SJSA1 (cell line): ENCODE data around the gene CFAP100. TPM values are rescaled to one million over a fixed set of nuclear protein-coding genes. Genes with fewer than 3 reads are reported as not detected.

Experiments used
- DNase-seq, 2 experiments: peaks; one replicate each; pipeline ENCODE4 v3.0.0-alpha.2; 2015 to 2020; ENCODE audit warnings: low spot score in 2 of 2, low read depth in 1 of 2
- H3K27ac ChIP-seq: fragments of 250-450 bp; sonication (Bioruptor Pico); 2 replicates; pipeline ENCODE4 v1.5.1; 2020; ENCODE audit warnings: mild to moderate bottlenecking, moderate library complexity
- H3K27me3 ChIP-seq: fragments of 250-450 bp; sonication (Bioruptor Pico); replicated peaks from 2 replicates; pipeline ENCODE4 v1.5.1; 2020; ENCODE audit warnings: mild to moderate bottlenecking, moderate library complexity
- H3K36me3 ChIP-seq: fragments of 250-450 bp; sonication (Bioruptor Pico); 2 replicates; pipeline ENCODE4 v1.5.1; 2020; ENCODE audit warnings: mild to moderate bottlenecking
- H3K4me1 ChIP-seq: fragments of 250-450 bp; sonication (Bioruptor Pico); replicated peaks from 2 replicates; pipeline ENCODE4 v1.6.1; 2021; ENCODE audit warnings: mild to moderate bottlenecking
- H3K4me3 ChIP-seq: fragments of 250-450 bp; sonication (Bioruptor Pico); 2 replicates; pipeline ENCODE4 v1.5.1; 2020; ENCODE audit warnings: mild to moderate bottlenecking
- H3K9me3 ChIP-seq: fragments of 250-450 bp; sonication (Bioruptor Pico); replicated peaks from 2 replicates; pipeline ENCODE4 v1.5.1; 2020; ENCODE audit warnings: mild to moderate bottlenecking
- total RNA-seq: library from RNA; depleted of rRNA; stranded (reverse); fragments of >200 nt; shearing (Covaris generic); gene quantifications from 2 replicates; pipeline ENCODE4 v1.2.3, GENCODE V29; 2014; rRNA removed

CFAP100 gene
- total RNA-seq = not detected in 2 replicates

DNA sequence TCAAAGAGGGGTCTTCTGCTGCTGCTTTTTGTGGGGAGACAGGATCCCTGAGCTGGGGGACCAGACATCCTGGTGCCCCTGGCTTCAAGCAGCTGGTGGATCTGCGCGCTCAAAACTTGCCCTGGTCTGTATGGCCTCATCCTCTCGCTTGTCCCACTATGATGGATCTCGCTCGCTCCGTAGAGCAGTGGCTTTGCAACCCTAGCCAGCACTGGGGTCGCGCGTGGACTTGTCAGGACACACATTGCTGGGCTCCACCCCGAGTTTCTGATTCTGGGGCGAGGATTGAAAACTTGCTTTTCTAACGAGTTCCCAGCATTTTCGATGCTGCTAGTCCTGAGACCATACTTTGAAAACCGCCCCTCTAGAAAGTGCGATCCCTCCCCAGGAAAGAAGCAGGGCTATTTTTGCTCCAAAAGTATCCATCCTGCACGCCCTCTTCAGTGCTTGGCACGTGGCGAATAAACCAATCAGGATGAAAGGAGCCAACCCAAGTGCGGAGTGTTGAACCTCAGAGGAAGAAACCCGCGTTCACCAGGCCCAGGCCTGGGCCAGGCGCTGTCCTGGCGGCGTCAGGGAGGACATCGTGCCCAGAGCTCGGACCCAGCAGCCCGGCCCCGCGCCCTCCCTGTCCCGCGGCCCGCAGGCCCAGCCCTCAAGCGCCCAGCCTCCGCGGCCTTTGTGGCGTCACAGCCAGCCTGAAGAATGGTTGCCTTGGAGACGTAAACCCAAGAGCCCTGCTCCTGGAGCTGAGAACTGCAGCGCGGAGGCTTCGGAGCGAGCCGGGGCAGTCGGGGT is at the start of gene CFAP100:
CFAP100 (plus strand) TSS at position 731 of the 798 bp plus-strand sequence. CDS start 1,092 bp downstream, outside the sequence.
- H3K27me3 ChIP-seq = peaks cover 18% of the 10 kb centered on the region; the same call in 1 of the 2 replicates
- H3K4me3 ChIP-seq = no peak within 1 kb of the TSS
- no peaks in the 10 kb centered on the region for H3K9me3 ChIP-seq
- H3K36me3 ChIP-seq = no peaks in the 10 kb centered on the region
- DNase-seq = no peak
- H3K27ac ChIP-seq = no peak within 1 kb of the TSS
- H3K4me1 ChIP-seq = peaks cover 3% of the 10 kb centered on the region

DNA sequence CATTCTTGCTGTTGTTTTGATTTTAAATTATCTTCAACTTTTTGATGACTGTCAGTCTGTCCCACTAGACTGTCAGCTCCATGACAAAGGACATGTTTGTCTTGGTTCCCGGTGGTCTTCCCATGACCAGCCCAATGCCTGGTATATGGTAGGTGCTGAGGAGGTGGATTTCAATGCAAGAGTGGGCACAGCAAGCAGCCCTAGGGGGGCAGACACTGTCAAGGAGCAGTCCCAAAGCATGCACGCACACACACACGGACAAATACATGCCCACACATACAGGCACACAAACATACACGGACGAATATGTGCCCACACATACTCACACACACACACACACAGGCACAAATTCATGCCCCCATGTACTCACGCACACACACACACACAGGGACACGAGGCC is 49.5 kb upstream of the CFAP100 start:
- Histone ChIP-seq H3K4me3 (no peak overlapping the region), H3K27me3 (no peaks in the 10 kb centered on the region), H3K36me3 (no peaks in the 10 kb centered on the region), H3K27ac (no peak overlapping the region), H3K4me1 (no peaks in the 10 kb centered on the region), H3K9me3 (no peaks in the 10 kb centered on the region)
- no peak for DNase-seq

DNA sequence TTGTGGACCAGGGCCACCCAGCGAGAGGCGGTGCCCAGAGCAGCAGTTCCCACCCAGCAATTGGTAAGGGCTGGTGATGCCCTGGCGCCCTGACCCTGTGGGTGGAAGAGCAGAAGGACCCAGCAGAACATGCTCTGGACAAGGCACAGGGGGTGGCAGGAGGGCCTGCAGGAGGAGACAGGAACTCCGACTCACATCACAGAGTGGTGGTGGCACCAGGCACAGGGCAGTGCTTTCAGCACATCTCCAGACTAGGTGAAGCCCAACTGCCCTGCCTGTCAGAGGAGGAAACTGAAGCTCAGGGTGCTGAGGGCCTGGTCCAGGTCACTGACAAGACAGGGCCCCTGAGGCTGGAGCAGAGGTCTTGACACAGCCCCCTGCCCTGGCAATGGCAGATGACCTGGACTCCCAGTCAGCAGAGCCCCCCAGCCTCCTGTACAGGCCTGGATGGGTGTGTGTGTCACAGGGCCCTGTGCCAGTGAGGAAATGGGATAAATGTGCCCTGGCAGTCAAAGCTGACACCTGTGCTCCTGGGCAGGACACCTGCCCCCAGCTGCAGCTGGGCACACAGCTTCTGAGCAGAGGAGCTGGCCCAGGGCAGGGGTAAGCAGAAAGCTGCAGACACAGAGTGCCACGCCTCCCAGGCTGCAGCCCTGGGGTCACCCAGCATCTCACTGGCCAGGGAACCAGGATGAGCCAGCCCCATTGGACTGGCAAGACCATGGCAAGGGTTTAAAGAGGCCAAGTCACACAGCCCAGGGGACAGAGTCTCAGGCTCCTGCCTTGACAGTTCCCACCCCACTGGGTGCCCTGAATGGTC is 48.9 kb upstream of the CFAP100 start:
- Histone ChIP-seq H3K36me3 (no peaks in the 10 kb centered on the region), H3K27ac (no peak overlapping the region), H3K4me3 (no peak overlapping the region)

DNA sequence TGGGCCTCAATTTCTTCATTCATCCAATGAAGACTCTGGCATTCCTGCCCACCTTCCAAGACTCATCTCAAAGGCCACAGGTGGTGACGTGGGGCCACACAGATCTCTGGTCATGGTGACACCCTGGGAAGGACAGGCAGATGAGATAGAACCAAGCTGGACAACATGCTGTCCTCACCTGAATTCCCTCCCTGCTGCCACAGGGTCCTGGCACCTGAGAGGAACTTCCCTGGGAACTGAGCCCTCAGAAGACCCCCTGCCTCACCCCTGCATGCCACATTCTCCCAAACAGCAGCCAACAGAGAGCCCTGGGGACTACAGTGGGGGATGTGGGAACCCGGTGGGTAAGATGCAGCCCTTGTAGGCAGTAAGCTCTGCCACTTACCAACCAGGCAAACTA is 48.2 kb upstream of the CFAP100 start:
- no peaks in the 10 kb centered on the region for H3K9me3 ChIP-seq
- H3K4me3 ChIP-seq = no peak overlapping the region
- H3K27me3 ChIP-seq = no peaks in the 10 kb centered on the region
- no peaks in the 10 kb centered on the region for H3K36me3 ChIP-seq
- no peaks in the 10 kb centered on the region for H3K4me1 ChIP-seq
- DNase-seq = no peak
- H3K27ac ChIP-seq = no peak overlapping the region

More for the DNA sequence above, 48.9 kb upstream of the CFAP100 start:
- Histone ChIP-seq H3K9me3 (no peaks in the 10 kb centered on the region), H3K27me3 (no peaks in the 10 kb centered on the region), H3K4me1 (no peaks in the 10 kb centered on the region)
- DNase-seq = peak in 1 of 2 experiments; percentile 31

DNA sequence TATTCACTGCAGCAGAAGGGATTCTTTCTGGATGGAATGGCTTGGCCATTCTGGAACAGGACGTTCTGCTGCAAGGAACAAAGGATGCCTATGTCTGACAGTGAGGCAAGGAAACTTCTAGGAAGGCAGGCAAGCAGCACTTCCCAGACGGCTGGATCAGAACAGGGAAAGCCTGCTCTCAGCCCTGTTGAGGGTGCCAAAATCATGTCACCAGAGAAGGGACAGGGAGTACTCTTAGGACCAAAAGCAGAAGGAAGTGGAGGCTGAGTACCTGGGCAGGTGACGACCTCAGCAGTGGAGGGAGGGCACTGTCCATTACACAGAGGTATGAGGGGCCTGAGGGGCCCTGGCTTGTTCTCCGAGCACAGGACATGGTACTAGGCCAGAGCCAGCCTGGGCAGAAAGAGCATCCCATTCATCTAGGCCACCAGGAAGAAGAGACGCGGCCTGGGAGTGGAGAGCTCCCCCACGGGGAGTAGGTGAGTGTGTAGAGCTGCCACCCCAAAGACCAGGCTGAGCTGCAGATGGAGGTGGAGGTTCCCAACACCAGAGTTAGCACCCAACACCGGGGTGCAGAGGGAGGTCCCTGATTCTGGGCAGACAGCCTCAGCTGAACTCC is 47.1 kb upstream of the CFAP100 start:
- Histone ChIP-seq H3K4me3 (no peak overlapping the region), H3K27ac (no peak overlapping the region), H3K9me3 (no peaks in the 10 kb centered on the region), H3K27me3 (no peaks in the 10 kb centered on the region), H3K36me3 (no peaks in the 10 kb centered on the region), H3K4me1 (no peaks in the 10 kb centered on the region)
- no peak for DNase-seq

DNA sequence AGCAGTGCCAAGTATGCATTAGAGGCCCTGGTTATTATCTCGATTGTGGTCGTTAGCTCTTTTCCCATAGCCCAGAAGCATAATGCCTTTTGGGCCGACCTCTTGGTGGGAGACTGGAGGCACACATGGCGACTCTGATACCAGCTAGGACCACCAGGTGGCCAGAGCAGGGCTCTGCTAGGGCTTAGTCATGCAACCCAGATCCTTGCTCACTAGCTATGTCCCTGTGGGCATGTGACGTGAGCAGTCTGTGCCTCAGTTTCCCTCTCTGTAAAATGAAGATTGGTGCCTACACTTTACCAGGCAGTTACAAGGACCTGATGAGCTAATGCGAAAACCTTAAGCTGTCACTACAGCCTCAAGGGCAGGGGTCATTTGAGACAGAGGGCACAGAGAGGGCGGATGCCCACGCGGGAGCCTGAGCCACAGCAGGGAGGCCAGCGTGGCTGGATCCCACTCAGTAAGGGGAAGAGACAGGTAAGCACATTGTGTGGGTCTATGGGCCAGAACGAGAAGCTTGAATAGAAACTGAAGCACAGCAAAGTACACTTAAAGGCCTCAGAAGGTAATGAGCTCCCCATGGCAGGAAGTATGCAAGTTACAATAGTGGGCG is 46.3 kb upstream of the CFAP100 start:
- Histone ChIP-seq H3K27ac (no peak overlapping the region), H3K4me3 (no peak overlapping the region), H3K36me3 (no peaks in the 10 kb centered on the region), H3K9me3 (no peaks in the 10 kb centered on the region), H3K4me1 (no peaks in the 10 kb centered on the region), H3K27me3 (no peaks in the 10 kb centered on the region)
- DNase-seq = peak in 1 of 2 experiments; percentile 39

DNA sequence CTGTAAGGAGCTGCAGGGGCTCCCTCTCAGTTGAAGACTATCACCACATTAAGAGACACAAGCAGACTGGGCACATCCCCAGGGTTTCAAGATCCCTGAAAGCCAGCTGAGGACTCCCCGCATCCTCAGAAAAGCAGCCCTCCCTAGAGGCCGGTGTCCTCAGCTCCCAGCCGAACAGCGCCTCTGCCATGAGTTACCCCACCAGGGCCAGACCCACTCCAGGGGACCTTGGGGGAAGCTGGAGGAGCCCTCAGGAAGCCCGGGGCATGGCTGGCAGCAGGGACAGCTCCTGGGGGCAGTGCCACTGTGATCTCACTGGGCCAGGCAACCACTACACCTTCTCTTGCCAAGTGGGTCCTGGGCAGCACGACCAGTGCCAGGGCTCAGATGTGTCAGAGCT is 45.6 kb upstream of the CFAP100 start:
- DNase-seq = no peak
- Histone ChIP-seq H3K27me3 (no peaks in the 10 kb centered on the region), H3K4me1 (no peaks in the 10 kb centered on the region), H3K36me3 (no peaks in the 10 kb centered on the region), H3K9me3 (no peaks in the 10 kb centered on the region), H3K27ac (no peak overlapping the region), H3K4me3 (no peak overlapping the region)

DNA sequence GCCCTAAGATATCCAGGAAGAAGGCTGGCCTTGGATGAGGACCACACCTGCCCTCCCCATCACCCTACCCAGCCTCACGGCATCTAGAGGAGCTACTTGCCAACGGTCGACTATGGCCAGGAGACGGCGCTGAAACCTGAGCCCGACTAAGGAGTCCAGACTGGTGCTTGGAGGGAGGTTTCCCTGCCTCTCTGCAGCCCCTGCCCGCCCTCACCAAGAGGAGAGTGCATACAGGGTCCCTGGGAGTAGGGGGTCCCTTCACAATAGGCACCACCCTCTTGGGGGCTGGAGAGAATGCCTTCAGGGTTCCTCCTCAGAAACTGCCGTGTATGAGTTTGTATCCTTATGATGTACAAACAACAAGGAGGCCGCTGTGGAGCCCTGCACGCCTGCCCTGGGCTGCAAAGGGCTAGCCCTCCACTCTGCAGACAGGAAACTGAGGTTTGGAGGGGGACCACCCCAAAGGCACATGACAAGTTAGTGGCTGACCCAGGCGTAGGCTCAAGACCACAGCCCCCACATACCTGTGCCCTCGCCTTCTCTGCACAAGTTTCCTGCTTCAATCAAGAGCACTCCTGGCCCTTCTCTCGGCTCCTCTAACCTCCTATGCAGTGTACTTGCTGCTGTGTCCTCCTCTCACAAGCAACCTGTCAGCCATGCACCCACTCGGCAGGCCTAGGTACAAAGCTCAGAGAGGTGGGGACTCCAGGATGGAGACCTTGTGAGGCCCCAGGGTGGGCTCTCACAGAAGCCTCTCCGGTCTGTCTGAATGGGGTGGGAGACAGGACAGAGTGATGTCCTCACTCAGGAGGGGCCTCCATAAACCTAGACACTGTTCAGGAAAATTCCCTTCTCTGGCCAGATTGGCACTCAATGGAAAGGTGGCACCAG is 44.9 kb upstream of the CFAP100 start:
- Histone ChIP-seq H3K4me3 (no peak overlapping the region), H3K4me1 (no peaks in the 10 kb centered on the region), H3K36me3 (no peaks in the 10 kb centered on the region), H3K27ac (no peak overlapping the region), H3K27me3 (no peaks in the 10 kb centered on the region), H3K9me3 (no peaks in the 10 kb centered on the region)
- DNase-seq = no peak

DNA sequence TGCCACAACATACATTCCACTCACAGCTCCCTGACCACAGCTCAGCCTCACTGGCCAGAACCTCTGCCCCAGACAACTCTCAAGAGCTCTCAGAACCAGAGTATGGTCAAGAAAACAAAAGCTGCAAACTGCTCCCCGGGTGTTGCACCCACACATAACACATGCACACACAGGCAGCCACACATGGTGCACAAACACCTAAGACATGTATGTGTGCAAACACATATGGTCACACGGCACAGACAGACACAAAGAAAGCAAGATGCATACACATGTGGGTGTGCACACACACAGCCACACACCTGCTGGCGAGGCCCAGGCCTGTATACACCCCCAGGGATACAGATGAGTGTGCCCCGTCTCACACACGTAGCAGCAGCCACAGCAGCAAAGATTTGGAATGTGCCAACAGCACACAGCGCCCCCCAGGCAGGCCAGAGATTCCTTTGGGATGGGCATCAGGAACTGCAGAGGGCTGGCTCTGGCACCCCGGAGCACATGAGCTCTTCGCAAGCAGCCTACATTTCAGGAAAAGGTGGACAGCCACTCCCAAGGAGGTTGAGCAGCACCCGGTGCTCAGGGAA is 44.1 kb upstream of the CFAP100 start:
- Histone ChIP-seq H3K27me3 (peaks cover under 1% of the 10 kb centered on the region; the same call in 1 of the 2 replicates), H3K36me3 (no peaks in the 10 kb centered on the region), H3K27ac (no peak overlapping the region), H3K4me3 (no peak overlapping the region), H3K9me3 (no peaks in the 10 kb centered on the region), H3K4me1 (peaks cover 2% of the 10 kb centered on the region)
- DNase-seq = no peak

DNA sequence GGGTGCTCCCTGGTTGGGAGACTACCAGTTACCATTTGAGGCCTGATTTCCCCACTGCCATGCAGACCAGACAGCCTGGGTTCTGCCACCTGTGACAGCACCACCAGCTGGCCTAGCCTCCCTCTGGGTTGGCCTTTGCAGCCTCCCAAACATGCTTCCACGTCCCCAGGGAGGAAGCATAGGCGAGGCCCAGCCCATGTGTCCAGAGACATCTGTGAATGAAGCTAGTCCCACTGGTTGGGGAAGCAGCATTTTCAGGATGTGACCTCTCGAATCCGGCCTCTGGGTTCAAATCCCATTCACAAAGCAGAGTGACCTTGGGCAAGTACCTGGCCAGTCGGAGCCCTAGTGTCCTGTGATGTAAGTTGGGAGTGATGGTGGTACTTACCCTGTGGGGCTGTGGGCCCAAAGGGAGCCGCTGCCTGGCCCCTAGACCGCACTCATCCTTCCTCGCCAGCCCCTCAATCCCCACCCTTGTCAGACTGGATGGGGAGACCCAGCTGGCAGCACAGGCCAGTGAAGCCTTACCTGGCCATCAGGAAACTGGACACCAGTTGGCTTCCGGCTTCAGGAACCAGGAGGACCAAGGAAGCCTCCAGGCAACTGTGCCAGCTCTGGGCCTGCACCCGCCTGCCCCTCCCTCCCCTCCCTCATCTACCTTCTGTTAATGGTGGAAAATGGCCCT is 43.5 kb upstream of the CFAP100 start:
- H3K9me3 ChIP-seq = no peaks in the 10 kb centered on the region

DNA sequence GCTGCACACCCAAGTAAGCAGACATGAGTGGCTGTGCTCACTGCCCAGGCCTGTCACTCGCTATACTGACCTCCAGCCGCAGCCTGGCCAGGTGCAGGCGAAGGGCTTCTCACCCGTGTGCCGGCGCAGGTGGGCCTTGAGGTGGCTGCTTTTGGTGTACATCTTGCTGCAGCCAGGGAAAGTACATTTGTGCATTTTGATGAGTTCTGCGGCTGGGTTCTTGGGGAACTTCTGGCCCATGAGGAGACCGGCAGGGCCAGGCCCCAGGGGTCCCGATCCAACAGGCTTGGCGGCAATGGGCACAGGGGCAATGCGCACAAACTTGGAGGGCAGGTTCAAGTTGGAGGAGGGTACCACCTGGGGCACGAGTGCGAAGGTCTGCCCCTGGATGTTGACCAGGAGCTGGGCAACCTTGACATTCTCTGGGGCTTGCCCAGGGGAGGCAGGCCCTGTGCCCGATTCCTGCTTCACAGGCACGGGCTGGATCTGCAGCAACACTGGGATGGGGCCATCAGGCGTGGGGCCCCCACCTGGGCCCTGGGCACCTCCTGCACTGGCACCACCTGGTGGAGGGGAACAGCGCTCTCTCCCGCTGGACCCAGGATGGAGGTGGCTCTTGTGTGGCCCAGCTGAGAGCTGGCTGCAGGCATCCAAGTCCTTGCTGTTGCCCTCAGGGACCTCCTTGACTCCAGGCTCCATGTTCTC is 42.8 kb upstream of the CFAP100 start:
- Histone ChIP-seq H3K36me3 (no peaks in the 10 kb centered on the region), H3K9me3 (no peaks in the 10 kb centered on the region), H3K27me3 (peaks cover 10% of the 10 kb centered on the region), H3K4me1 (peaks cover 15% of the 10 kb centered on the region), H3K4me3 (no peak overlapping the region), H3K27ac (no peak overlapping the region)
- DNase-seq = no peak

More for the DNA sequence above, 43.5 kb upstream of the CFAP100 start:
- Histone ChIP-seq H3K27me3 (peaks cover 7% of the 10 kb centered on the region), H3K27ac (no peak overlapping the region), H3K4me3 (no peak overlapping the region), H3K36me3 (no peaks in the 10 kb centered on the region), H3K4me1 (peaks cover 8% of the 10 kb centered on the region)
- no peak for DNase-seq
